SK-N-SH (cell line): ENCODE results near the gene ACE. TPM values are rescaled to one million over a fixed set of nuclear protein-coding genes. Genes with fewer than 3 reads are reported as not detected.

ENCODE experiments used
- CTCF ChIA-PET: fragments of 300-600, 350-600 bp; formaldehyde crosslinking; extraction: SDS; loops from one replicate; lab custom pipeline; 2021; lab: Yijun Ruan, JAX
- POLR2A ChIA-PET: fragments of 350-600 bp; sonication (Branson Sonifier 250); formaldehyde crosslinking; extraction: SDS; loops from one replicate; lab custom pipeline; 2020; ENCODE audit warnings: antibody characterized with exemption, inconsistent platforms; lab: Yijun Ruan, JAX
- DNase-seq: peaks from one replicate; pipeline ENCODE4 v3.0.0; 2012
- H2AFZ ChIP-seq: fragments of 200-600 bp; sonication (generic); 2 replicates; pipeline ENCODE4 v1.8.1; 2016; ENCODE audit warnings: antibody characterized with exemption, mild to moderate bottlenecking, low read depth
- H3F3A ChIP-seq: fragments of 200-600 bp; sonication (generic); replicated peaks from 2 replicates; pipeline ENCODE3; 2016; ENCODE audit warnings: antibody characterized with exemption, mild to moderate bottlenecking; ENCODE audit not compliant: insufficient read depth
- H3K27ac ChIP-seq, 2 experiments: fragments of 200-500 bp in 1 of 2; fragments of 200-600 bp in 1 of 2; sonication (Bioruptor generic) in 1 of 2; sonication (generic), shearing (Covaris generic) in 1 of 2; 2 replicates each; pipeline versions ENCODE4 v1.5.1 to v1.6.1; 2014 to 2016; ENCODE audit warnings: low read depth in 2 of 2, inconsistent platforms in 1 of 2, low read length in 1 of 2, mild to moderate bottlenecking in 1 of 2, mixed read lengths in 1 of 2
- H3K27me3 ChIP-seq: fragments of 200-600 bp; sonication (generic), shearing (Covaris generic); 2 replicates; pipeline ENCODE4 v1.6.1; 2016; ENCODE audit warnings: mixed run types; ENCODE audit not compliant: insufficient read depth
- H3K36me3 ChIP-seq, 2 experiments: fragments of 200-500 bp in 1 of 2; fragments of 200-600 bp in 1 of 2; sonication (Bioruptor generic) in 1 of 2; sonication (generic) in 1 of 2; replicated peaks in 1 of 2; 2 replicates each; pipeline versions ENCODE3 to v1.5.1; 2014 to 2016; ENCODE audit warnings: low read length in 1 of 2, mild to moderate bottlenecking in 1 of 2; ENCODE audit not compliant: insufficient read depth in 2 of 2, control insufficient read depth in 1 of 2
- H3K4me1 ChIP-seq, 2 experiments: fragments of 200-500 bp in 1 of 2; fragments of 200-600 bp in 1 of 2; sonication (Bioruptor generic) in 1 of 2; sonication (generic), shearing (Covaris generic) in 1 of 2; 2 replicates each; pipeline versions ENCODE4 v1.5.1 to v1.6.1; 2014 to 2016; ENCODE audit warnings: low read depth in 1 of 2, low read length in 1 of 2, mixed run types in 1 of 2; ENCODE audit not compliant: insufficient read depth in 2 of 2, control insufficient read depth in 1 of 2
- H3K4me2 ChIP-seq: fragments of 200-600 bp; sonication (generic), shearing (Covaris generic); 2 replicates; pipeline ENCODE4 v1.6.1; 2017; ENCODE audit warnings: mixed run types
- H3K4me3 ChIP-seq, 2 experiments: fragments of 200-500 bp in 1 of 2; fragments of 200-600 bp in 1 of 2; sonication (Bioruptor generic) in 1 of 2; sonication (generic), shearing (Covaris generic) in 1 of 2; 2 replicates each; pipeline versions ENCODE4 v1.5.1 to v1.8.1; 2014 to 2016; ENCODE audit warnings: low read depth in 2 of 2, inconsistent platforms in 1 of 2, low read length in 1 of 2, mild to moderate bottlenecking in 1 of 2, mixed read lengths in 1 of 2, moderate library complexity in 1 of 2
- H3K79me2 ChIP-seq: fragments of 200-600 bp; sonication (generic); 2 replicates; pipeline ENCODE4 v1.8.1; 2017; ENCODE audit warnings: mild to moderate bottlenecking; ENCODE audit not compliant: insufficient read depth
- H3K9ac ChIP-seq: fragments of 200-600 bp; sonication (generic); 2 replicates; pipeline ENCODE4 v1.6.1; 2017; ENCODE audit warnings: mixed run types
- H3K9me2 ChIP-seq: fragments of 200-600 bp; sonication (generic); 2 replicates; pipeline ENCODE4 v1.6.1; 2017; ENCODE audit warnings: mixed run types
- H3K9me3 ChIP-seq: fragments of 200-600 bp; sonication (generic); 2 replicates; pipeline ENCODE4 v1.6.1; 2017; ENCODE audit warnings: mixed run types, mild to moderate bottlenecking, moderate library complexity
- H4K20me1 ChIP-seq: fragments of 200-600 bp; sonication (generic); 2 replicates; pipeline ENCODE4 v1.6.1; 2017; ENCODE audit warnings: mild to moderate bottlenecking, mixed run types; ENCODE audit not compliant: insufficient read depth
- FOXM1 ChIP-seq: IDR thresholded peaks from 2 replicates; pipeline ENCODE4 v1.4.0; 2012; ENCODE audit warnings: low read depth, mild to moderate bottlenecking
- MXI1 ChIP-seq: IDR thresholded peaks from 2 replicates; pipeline ENCODE4 v1.6.1; 2012; ENCODE audit warnings: mild to moderate bottlenecking, low read depth, low read length, improper control_type of control experiment
- POLR2AphosphoS5 ChIP-seq: IDR thresholded peaks from 2 replicates; pipeline ENCODE4 v1.6.1; 2012; ENCODE audit warnings: low read depth, low read length
- RAD21 ChIP-seq: IDR thresholded peaks from 2 replicates; pipeline ENCODE4 v1.6.1; 2012; ENCODE audit warnings: mild to moderate bottlenecking, low read length
- SMC3 ChIP-seq: IDR thresholded peaks from 2 replicates; pipeline ENCODE4 v1.6.1; 2012; ENCODE audit warnings: low read depth, low read length, improper control_type of control experiment
- TAF1 ChIP-seq: IDR thresholded peaks from 2 replicates; pipeline ENCODE4 v1.6.1; 2012; ENCODE audit warnings: low read depth, mild to moderate bottlenecking, low read length, moderate library complexity, borderline replicate concordance
- TCF12 ChIP-seq: IDR thresholded peaks from 2 replicates; pipeline ENCODE4 v1.4.0; 2012
- TEAD4 ChIP-seq: IDR thresholded peaks from 2 replicates; pipeline ENCODE4 v1.4.0; 2012; ENCODE audit warnings: mild to moderate bottlenecking, borderline replicate concordance; ENCODE audit not compliant: insufficient read depth
- WGBS: methylation state at CpG from one replicate; pipeline ENCODE4 v1.1.6; 2017; ENCODE audit warnings: low lambda C conversion rate; 5-methylcytosine and 5-hydroxymethylcytosine counted together
- polyA plus RNA-seq, 3 experiments: library from polyadenylated mRNA; depleted of rRNA; stranded (reverse); fragments of >200 nt; gene quantifications; 2 replicates each; pipeline ENCODE4 v1.2.3, GENCODE V29; 2012
- TF ChIP-seq, protein P1 (sequence below): IDR thresholded peaks from 2 replicates; pipeline ENCODE4 v1.4.0; 2012; ENCODE audit warnings: low read depth, borderline replicate concordance

The ACE gene
- polyA plus RNA-seq, 1 of the 3 experiments (the other 2 are of a cell fraction): 12.1 TPM

DNA sequence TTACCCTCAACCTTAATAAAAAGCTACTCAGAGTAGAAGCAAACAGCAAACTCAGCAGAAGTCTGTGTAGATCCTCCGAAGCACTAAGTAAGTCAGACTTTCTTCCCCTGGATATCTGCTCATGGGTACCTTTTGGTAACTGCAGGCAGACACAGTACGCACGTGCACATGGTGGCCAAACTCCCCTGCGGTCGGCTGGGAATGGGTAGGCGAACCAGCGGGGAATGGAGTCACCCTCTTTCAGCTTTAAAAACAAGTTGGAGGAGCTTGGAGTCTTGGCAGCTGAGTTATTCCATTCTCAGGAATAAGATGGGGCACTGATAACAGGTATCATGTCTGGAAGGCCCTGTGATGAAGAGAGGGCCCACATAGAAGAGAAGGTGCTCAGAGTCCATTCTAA, 47.1 kb upstream of the ACE start:
- peak overlapping the region in 1 of 2 experiments; percentile 97; a peak in 2 of 4 replicates for H3K27ac ChIP-seq
- peaks cover 4% of the 10 kb centered on the region; the same call in 1 of the 2 replicates for H3K79me2 ChIP-seq
- peaks cover 30 to 83% of the 10 kb centered on the region in 2 experiments for H3K4me1 ChIP-seq
- peaks cover 50% of the 10 kb centered on the region for H3F3A ChIP-seq
- 97% methylated on average over 7 of the region's 7 CpGs for WGBS
- no peaks in the 10 kb centered on the region for H3K9me2 ChIP-seq
- H3K36me3 ChIP-seq: peaks cover 14 to 35% of the 10 kb centered on the region in 2 experiments
- no peak for DNase-seq
- TF ChIP-seq POLR2AphosphoS5: no peak
- no peak for TF ChIP-seq RAD21
- no peak for TF ChIP-seq FOXM1
- no peak for TF ChIP-seq TAF1
- TF ChIP-seq SMC3: no peak
- peaks cover 2% of the 10 kb centered on the region; the same call in 1 of the 2 replicates for H4K20me1 ChIP-seq
- no peak overlapping the region for H3K4me3 ChIP-seq
- no peak overlapping the region for H2AFZ ChIP-seq
- no peak overlapping the region for H3K9ac ChIP-seq
- no peaks in the 10 kb centered on the region for H3K27me3 ChIP-seq
- H3K4me2 ChIP-seq: no peak overlapping the region
- no peaks in the 10 kb centered on the region for H3K9me3 ChIP-seq
- ChIA-PET POLR2A (interaction anchor here (0.7 to 13.8 kb wide), 5 partner anchors 14 to 390 kb away, joined by 3 to 572 read pairs (median 7); partner anchors contain the start of genes ACE, CYB561, MAP3K3 and TACO1), CTCF (interaction anchor here (1.1 to 27.2 kb wide), 7 partner anchors 11 to 347 kb away, joined by 3 to 827 read pairs (median 68); partner anchors contain the start of genes ACE, CYB561, MAP3K3 and TACO1)

- POLR2A ChIA-PET: interaction anchor here (0.7 to 13.8 kb wide), 5 partner anchors 13 to 390 kb away, joined by 3 to 572 read pairs (median 10); partner anchors contain the start of genes ACE, CYB561 and MAP3K3
- Histone ChIP-seq H3F3A (peaks cover 50% of the 10 kb centered on the region), H3K36me3 (peaks cover 14 to 36% of the 10 kb centered on the region in 2 experiments), H3K27ac (peak overlapping the region in 1 of 2 experiments; percentile 97; a peak in 2 of 4 replicates), H4K20me1 (peaks cover 2% of the 10 kb centered on the region; the same call in 1 of the 2 replicates), H3K4me2 (no peak overlapping the region), H3K4me3 (no peak overlapping the region), H3K9me2 (no peaks in the 10 kb centered on the region), H3K4me1 (peaks cover 35 to 84% of the 10 kb centered on the region in 2 experiments), H3K27me3 (no peaks in the 10 kb centered on the region), H3K9ac (no peak overlapping the region), H2AFZ (no peak overlapping the region), H3K79me2 (peaks cover 4% of the 10 kb centered on the region; the same call in 1 of the 2 replicates), H3K9me3 (no peaks in the 10 kb centered on the region)
- TF ChIP-seq MXI1 (no peak), TCF12 (no peak), TEAD4 (no peak)
- TF ChIP-seq, protein P1, sequence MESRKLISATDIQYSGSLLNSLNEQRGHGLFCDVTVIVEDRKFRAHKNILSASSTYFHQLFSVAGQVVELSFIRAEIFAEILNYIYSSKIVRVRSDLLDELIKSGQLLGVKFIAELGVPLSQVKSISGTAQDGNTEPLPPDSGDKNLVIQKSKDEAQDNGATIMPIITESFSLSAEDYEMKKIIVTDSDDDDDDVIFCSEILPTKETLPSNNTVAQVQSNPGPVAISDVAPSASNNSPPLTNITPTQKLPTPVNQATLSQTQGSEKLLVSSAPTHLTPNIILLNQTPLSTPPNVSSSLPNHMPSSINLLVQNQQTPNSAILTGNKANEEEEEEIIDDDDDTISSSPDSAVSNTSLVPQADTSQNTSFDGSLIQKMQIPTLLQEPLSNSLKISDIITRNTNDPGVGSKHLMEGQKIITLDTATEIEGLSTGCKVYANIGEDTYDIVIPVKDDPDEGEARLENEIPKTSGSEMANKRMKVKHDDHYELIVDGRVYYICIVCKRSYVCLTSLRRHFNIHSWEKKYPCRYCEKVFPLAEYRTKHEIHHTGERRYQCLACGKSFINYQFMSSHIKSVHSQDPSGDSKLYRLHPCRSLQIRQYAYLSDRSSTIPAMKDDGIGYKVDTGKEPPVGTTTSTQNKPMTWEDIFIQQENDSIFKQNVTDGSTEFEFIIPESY: no peak
- WGBS: 95% methylated on average over 11 of the region's 11 CpGs
- CTCF ChIA-PET: interaction anchor here (1.1 to 27.2 kb wide), 7 partner anchors 11 to 348 kb away, joined by 3 to 827 read pairs (median 68); partner anchors contain the start of genes ACE, CYB561, MAP3K3 and TACO1
- DNase-seq: no peak
Measured at GRCh38 chr17:63430223-63430622, 46.6 kb upstream of the ACE start.
